HG03064 (cell line): ENCODE data around the gene NEK9.
"Not testable (repeated sequence)": the region's sequence is repeated elsewhere in the genome, so short reads cannot be mapped to it uniquely, and the experiment has no call there.

Source experiments
- ATAC-seq: cut with Tn5 transposase; IDR thresholded peaks from one replicate; pipeline ENCODE4 v1.9.1; 2021; ENCODE audit warnings: low read depth; ENCODE audit not compliant: unreplicated experiment

NEK9 gene

GRCh38 chr14:75126679-75127473 is at the start of gene NEK9:
Gene NEK9, minus strand, starts transcription at chr14:75127048. Its CDS starts 127 bp downstream, at chr14:75126921.
- ATAC-seq = peak; percentile 75

- ATAC-seq = peak; percentile 63
These were observed 49.4 kb upstream of the NEK9 start, which contains the start of gene TMED10 for GRCh38 chr14:75176142-75176820. Gene TMED10, minus strand, starts transcription at chr14:75176612. Its CDS starts 33 bp downstream, at chr14:75176579.

GRCh38 chr14:75175677-75176141 is 48.9 kb upstream of the NEK9 start:
- peak; percentile 16 for ATAC-seq

GRCh38 chr14:75174066-75174465 is 47.2 kb upstream of the NEK9 start:
- ATAC-seq = no peak

GRCh38 chr14:75170772-75171171 is 43.9 kb upstream of the NEK9 start:
- no peak for ATAC-seq

- no peak for ATAC-seq
These were observed 41.9 kb upstream of the NEK9 start for GRCh38 chr14:75168586-75169335.

GRCh38 chr14:75167325-75167724 is 40.5 kb upstream of the NEK9 start:
- no peak for ATAC-seq

- ATAC-seq = no peak
These were observed 38.9 kb upstream of the NEK9 start for GRCh38 chr14:75165586-75166391.

GRCh38 chr14:75164809-75165208 is 38.0 kb upstream of the NEK9 start:
- no peak for ATAC-seq

- no peak for ATAC-seq
These were observed 36.8 kb upstream of the NEK9 start for GRCh38 chr14:75163677-75164076.

GRCh38 chr14:75162631-75163030 is 35.8 kb upstream of the NEK9 start:
- no peak for ATAC-seq

- ATAC-seq = no peak
These were observed 32.2 kb upstream of the NEK9 start for GRCh38 chr14:75158843-75159614.

GRCh38 chr14:75156901-75157300 is 30.1 kb upstream of the NEK9 start:
- no peak for ATAC-seq

GRCh38 chr14:75156111-75156510 is 29.3 kb upstream of the NEK9 start:
- no peak for ATAC-seq

GRCh38 chr14:75155169-75155568 is 28.3 kb upstream of the NEK9 start:
- no peak for ATAC-seq

- no peak for ATAC-seq
These were observed 26.4 kb upstream of the NEK9 start for GRCh38 chr14:75153295-75153694.

- ATAC-seq = no peak
These were observed 25.0 kb upstream of the NEK9 start for GRCh38 chr14:75151851-75152250.

GRCh38 chr14:75150637-75151036 is 23.8 kb upstream of the NEK9 start:
- not testable (repeated sequence) for ATAC-seq

- ATAC-seq = no peak
These were observed 23.3 kb upstream of the NEK9 start for GRCh38 chr14:75150150-75150549.
